HUES48 (cell line): ENCODE measurements around the gene KIF3B.
A peak's percentile ranks its signal among the peaks of the same experiment; 100 is the strongest.
"Not testable (repeated sequence)": the region's sequence is repeated elsewhere in the genome, so short reads cannot be mapped to it uniquely, and the experiment has no call there.

Experiments used
- H3K27ac ChIP-seq: one replicate; pipeline ENCODE4 v1.7.0; 2013; ENCODE audit warnings: low read depth, low read length, inconsistent platforms
- H3K27me3 ChIP-seq: 2 replicates; pipeline ENCODE4 v1.6.1; 2013; ENCODE audit warnings: mild to moderate bottlenecking, low read length; ENCODE audit not compliant: control insufficient read depth, insufficient read depth
- H3K36me3 ChIP-seq: 2 replicates; pipeline ENCODE4 v1.6.1; 2013; ENCODE audit warnings: low read length; ENCODE audit not compliant: control insufficient read depth, insufficient read depth
- H3K4me1 ChIP-seq: 2 replicates; pipeline ENCODE4 v1.6.1; 2013; ENCODE audit warnings: mild to moderate bottlenecking, low read length; ENCODE audit not compliant: control insufficient read depth, insufficient read depth
- H3K4me3 ChIP-seq: 2 replicates; pipeline ENCODE4 v1.5.1; 2013; ENCODE audit warnings: mild to moderate bottlenecking, low read depth, low read length
- H3K9ac ChIP-seq: 2 replicates; pipeline ENCODE4 v1.6.1; 2013; ENCODE audit warnings: mild to moderate bottlenecking, low read depth, low read length, moderate library complexity
- H3K9me3 ChIP-seq: 2 replicates; pipeline ENCODE4 v1.6.1; 2013; ENCODE audit warnings: low read length; ENCODE audit not compliant: control insufficient read depth, insufficient read depth

KIF3B gene

GRCh38 chr20:32333181-32333987 is 55.9 kb downstream of the KIF3B start:
- Histone ChIP-seq H3K9ac (no peak overlapping the region), H3K9me3 (no peaks in the 10 kb centered on the region), H3K4me3 (no peak overlapping the region), H3K4me1 (no peaks in the 10 kb centered on the region), H3K36me3 (peaks cover 28% of the 10 kb centered on the region; the same call in 1 of the 2 replicates), H3K27me3 (no peaks in the 10 kb centered on the region), H3K27ac (no peak overlapping the region)

GRCh38 chr20:32333988-32334885 is 56.8 kb downstream of the KIF3B start:
- H3K9me3 ChIP-seq: no peaks in the 10 kb centered on the region
- no peak overlapping the region for H3K9ac ChIP-seq
- H3K27ac ChIP-seq: no peak overlapping the region
- H3K36me3 ChIP-seq: peaks cover 28% of the 10 kb centered on the region; the same call in 1 of the 2 replicates
- no peaks in the 10 kb centered on the region for H3K27me3 ChIP-seq
- H3K4me3 ChIP-seq: no peak overlapping the region
- no peaks in the 10 kb centered on the region for H3K4me1 ChIP-seq

GRCh38 chr20:32336918-32337347 is 59.5 kb downstream of the KIF3B start:
- Histone ChIP-seq H3K36me3 (peaks cover 6% of the 10 kb centered on the region; the same call in 1 of the 2 replicates), H3K4me1 (no peaks in the 10 kb centered on the region), H3K4me3 (no peak overlapping the region), H3K27ac (no peak overlapping the region), H3K9ac (no peak overlapping the region), H3K9me3 (no peaks in the 10 kb centered on the region), H3K27me3 (no peaks in the 10 kb centered on the region)

GRCh38 chr20:32337937-32338661 is 60.6 kb downstream of the KIF3B start:
- H3K27ac ChIP-seq: no peak overlapping the region
- H3K9ac ChIP-seq: no peak overlapping the region
- H3K9me3 ChIP-seq: no peaks in the 10 kb centered on the region

GRCh38 chr20:32338665-32339064 is 61.2 kb downstream of the KIF3B start:
- no peaks in the 10 kb centered on the region for H3K4me1 ChIP-seq
- no peaks in the 10 kb centered on the region for H3K27me3 ChIP-seq
- no peak overlapping the region for H3K27ac ChIP-seq
- 0 out of 2 replicates have a peak, but pooled peaks cover 3% of the 10 kb centered on the region for H3K36me3 ChIP-seq
- no peaks in the 10 kb centered on the region for H3K9me3 ChIP-seq
- H3K4me3 ChIP-seq: no peak overlapping the region
- H3K9ac ChIP-seq: no peak overlapping the region

More at GRCh38 chr20:32337937-32338661, 60.6 kb downstream of the KIF3B start:
- Histone ChIP-seq H3K4me1 (no peaks in the 10 kb centered on the region), H3K36me3 (0 out of 2 replicates have a peak, but pooled peaks cover 3% of the 10 kb centered on the region), H3K27me3 (no peaks in the 10 kb centered on the region), H3K4me3 (no peak overlapping the region)

GRCh38 chr20:32339116-32339515 is 61.7 kb downstream of the KIF3B start:
- Histone ChIP-seq H3K36me3 (0 out of 2 replicates have a peak, but pooled peaks cover 3% of the 10 kb centered on the region), H3K9ac (no peak overlapping the region), H3K9me3 (no peaks in the 10 kb centered on the region), H3K27me3 (no peaks in the 10 kb centered on the region), H3K4me1 (no peaks in the 10 kb centered on the region), H3K4me3 (no peak overlapping the region), H3K27ac (no peak overlapping the region)

- H3K9ac ChIP-seq, H3K9me3 ChIP-seq, H3K4me3 ChIP-seq, H3K27ac ChIP-seq, H3K27me3 ChIP-seq, H3K36me3 ChIP-seq: not testable (repeated sequence)
- peaks cover 11% of the 10 kb centered on the region; the same call in 1 of the 2 replicates for H3K4me1 ChIP-seq
Observed at GRCh38 chr20:32341053-32341452, 63.6 kb downstream of the KIF3B start.

- H3K4me1 ChIP-seq: peaks cover 11% of the 10 kb centered on the region; the same call in 1 of the 2 replicates
- H3K27ac ChIP-seq: no peak overlapping the region
- no peaks in the 10 kb centered on the region for H3K9me3 ChIP-seq
- H3K36me3 ChIP-seq: no peaks in the 10 kb centered on the region
- no peak overlapping the region for H3K9ac ChIP-seq
- H3K27me3 ChIP-seq: no peaks in the 10 kb centered on the region
- no peak overlapping the region for H3K4me3 ChIP-seq
Observed at GRCh38 chr20:32343439-32343838, 66.0 kb downstream of the KIF3B start.

- no peak overlapping the region for H3K4me3 ChIP-seq
- H3K9ac ChIP-seq: no peak overlapping the region
- H3K27ac ChIP-seq: peak overlapping the region; percentile 76
- H3K27me3 ChIP-seq: no peaks in the 10 kb centered on the region
- H3K36me3 ChIP-seq: no peaks in the 10 kb centered on the region
- H3K4me1 ChIP-seq: peaks cover 11% of the 10 kb centered on the region; the same call in 1 of the 2 replicates
- no peaks in the 10 kb centered on the region for H3K9me3 ChIP-seq
Observed at GRCh38 chr20:32344835-32345506, 67.5 kb downstream of the KIF3B start.

GRCh38 chr20:32348207-32348606 is 70.8 kb downstream of the KIF3B start:
- H3K36me3 ChIP-seq: no peaks in the 10 kb centered on the region
- no peak overlapping the region for H3K4me3 ChIP-seq
- H3K9me3 ChIP-seq: no peaks in the 10 kb centered on the region
- no peak overlapping the region for H3K9ac ChIP-seq
- H3K4me1 ChIP-seq: peaks cover 11% of the 10 kb centered on the region; the same call in 1 of the 2 replicates
- H3K27ac ChIP-seq: no peak overlapping the region
- H3K27me3 ChIP-seq: no peaks in the 10 kb centered on the region
